GM19099 (cell line): ENCODE data around the gene C7orf57.

ENCODE experiments used
- POLR2A ChIP-seq: IDR thresholded peaks from 3 replicates; pipeline ENCODE4 v1.6.1; 2011; ENCODE audit warnings: low read depth; ENCODE audit not compliant: insufficient read length; ENCODE audit errors: extremely low read depth

Gene C7orf57

DNA sequence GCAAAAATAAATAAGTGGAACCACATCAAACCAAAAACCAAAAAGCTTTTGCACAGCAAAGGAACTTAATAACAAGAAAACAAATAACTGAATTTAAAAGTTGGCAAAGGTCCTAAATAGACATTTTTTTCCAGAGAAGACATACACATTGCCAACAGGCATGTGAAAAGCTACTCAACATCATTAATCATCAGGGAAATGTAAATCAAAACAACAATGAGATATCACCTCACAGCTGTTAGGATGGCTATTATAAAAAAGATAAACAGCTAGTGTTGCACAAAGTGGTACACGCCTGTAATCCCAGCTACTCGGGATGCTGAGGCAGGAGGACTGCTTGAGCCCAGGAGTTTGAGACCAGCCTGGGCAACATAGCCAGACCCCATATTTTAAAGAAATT, 4.2 kb upstream of the C7orf57 start:
- no peak for TF ChIP-seq POLR2A

DNA sequence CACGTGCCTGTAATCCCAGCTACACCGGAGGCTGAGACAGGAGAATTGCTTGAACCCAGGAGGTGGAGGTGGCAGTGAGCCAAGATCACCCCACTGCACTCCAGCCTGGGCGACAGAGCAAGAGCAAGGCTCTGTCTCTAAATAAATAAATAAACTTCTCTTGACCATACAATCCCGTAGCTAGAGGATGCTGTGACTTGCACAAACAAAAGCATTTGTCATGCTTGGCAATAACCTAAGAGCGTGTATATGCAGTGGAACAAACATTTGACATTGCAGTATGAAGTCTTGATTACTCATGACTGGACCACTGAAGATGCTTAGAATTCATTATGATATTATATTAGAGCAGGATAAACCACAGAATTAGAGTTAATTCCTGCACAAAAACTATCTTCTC, 1.4 kb upstream of the C7orf57 start:
- TF ChIP-seq POLR2A = no peak

DNA sequence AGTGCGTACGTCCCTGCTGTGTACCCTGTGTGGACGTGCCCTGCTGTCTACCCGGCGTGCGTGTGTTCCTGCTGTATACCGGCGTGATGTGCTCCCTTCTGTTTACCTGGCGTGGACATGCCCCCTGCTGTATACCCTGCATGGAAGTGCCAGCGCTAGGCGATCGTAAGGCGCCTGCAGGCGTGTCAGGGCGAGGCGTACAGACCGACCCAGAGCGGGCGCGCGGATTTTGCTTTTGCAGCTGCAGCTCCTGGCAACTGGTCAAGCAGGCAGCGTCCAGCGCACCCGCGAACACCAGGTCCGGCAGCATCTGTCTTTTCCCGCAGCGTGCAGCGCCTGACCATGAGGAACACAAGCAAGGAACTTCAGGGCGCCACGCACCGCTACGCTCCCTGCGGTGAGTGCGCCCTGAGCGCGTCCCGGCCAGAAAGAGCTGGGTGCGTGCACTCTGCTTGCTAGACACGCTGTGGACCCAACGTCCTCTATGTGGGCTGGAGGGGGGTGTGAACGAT, 680 bp downstream of the C7orf57 start:
- no peak for TF ChIP-seq POLR2A

DNA sequence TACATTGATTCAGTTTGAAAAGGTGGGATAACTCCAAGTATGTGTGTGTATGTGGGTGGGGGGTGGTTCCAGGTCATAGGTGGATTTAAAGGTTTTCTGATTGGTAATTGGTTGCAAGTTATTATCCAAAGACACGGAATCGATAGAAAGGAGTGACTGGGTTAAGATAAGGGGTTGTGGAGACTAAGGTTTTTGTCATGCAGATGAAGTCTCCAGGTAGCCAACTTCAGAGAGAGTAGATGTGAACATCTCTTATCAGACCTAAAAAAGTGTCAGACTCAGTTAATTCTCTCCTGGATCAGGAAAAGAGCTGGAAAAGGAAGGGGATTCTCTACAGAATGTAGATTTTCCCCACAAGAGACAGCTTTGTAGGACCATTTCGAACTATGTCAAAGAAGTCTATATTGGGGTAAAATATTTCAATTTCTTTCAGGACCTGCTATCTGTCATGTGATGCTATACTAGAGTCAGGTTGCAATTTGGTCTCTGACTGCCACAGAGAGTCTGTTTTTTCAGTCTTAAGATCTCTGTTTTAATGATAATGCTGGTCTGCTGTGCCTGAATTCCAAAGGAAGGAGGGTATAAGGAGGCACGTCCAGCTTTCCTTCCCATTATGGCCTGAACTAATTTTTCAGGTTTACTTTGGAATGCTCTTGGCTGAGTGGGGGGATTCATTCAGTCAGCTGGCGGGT, 3.6 kb downstream of the C7orf57 start:
- TF ChIP-seq POLR2A = no peak

DNA sequence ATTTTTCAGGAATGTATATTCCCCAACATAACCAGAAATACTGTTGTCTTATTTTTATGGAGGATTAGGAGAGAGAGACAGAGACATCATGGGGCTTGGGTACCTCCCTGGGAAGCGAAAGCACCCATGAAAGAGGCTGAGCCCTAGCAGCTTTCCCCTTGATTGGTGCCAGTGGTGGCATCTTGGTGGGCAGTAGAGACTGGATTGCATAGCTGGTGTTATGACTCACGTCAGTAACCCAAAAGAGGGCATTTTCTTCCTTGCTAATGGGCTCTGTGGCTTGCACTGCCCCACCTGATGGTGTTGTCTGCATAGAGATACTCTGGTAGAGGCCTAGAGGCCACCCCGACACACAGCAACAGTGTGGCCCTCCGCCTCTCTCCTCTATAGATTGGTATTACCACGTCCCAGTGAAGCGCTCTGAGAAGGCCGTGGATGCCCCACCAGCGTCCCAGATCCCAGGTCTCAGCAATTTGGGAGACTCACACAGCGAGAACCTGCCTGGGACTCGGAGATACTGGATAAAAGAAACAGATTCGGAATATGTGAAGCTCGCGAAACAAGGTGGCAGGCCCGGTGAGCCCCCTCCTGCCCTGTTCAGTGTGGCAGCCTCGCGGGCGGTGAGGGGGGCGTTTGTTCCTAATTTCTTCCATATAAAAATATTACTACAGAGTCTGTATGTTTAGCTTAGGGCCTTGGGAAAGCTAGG, 5.8 kb downstream of the C7orf57 start:
- TF ChIP-seq POLR2A = no peak

DNA sequence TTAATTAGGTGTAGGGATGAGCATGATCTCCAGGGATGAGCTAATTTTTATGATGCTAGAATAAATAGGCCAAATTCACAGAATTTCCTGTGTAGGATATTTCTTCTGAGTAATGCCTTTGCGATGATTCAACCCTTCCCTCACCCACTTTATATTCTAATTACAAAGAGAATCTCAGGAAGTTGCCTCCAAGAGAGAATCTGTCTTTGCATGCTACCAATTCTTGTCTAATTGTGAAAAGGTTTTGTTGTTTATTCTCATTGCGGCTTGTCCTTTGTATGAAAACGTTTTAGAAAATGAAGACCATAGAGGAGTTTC, 6.3 kb downstream of the C7orf57 start:
- TF ChIP-seq POLR2A = no peak

DNA sequence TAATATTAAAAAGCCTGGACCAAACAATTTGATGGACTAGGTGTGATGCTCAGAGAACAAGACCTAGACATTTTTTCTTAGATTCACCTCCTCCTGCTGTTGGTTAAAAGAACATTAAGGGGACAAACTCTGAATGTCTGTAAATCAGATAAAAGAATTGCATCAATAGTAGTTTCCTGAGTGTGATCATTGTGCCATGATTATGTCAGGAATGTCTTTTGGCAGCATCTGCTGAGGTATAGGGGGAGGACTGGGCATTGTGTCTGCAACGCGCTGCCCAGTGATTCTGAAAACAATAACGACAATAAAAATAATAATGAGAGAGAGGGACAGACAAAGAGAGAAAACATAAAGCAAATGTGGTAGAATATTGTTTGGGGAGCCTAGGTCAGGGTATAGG, 6.9 kb downstream of the C7orf57 start:
- no peak for TF ChIP-seq POLR2A

DNA sequence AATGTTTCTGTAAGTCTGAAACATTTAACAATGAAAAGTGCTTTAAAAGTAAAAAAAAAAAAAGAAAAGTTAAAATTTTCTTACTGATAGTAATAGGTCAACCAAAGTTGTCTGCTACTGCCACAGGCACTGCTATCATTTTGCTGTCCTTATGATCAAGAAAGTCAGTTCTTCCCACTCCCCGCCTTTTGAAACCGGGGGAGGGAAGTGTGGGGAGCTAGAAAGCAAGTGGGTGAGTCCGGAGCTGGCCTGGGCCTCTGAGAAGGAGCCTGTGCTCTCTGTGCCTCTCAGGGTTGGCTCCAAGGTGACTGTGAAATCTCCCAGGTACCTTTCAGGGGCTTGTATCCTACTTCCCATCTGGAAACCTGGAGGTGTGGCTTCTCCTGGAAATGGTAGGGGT, 7.3 kb downstream of the C7orf57 start:
- TF ChIP-seq POLR2A = no peak

DNA sequence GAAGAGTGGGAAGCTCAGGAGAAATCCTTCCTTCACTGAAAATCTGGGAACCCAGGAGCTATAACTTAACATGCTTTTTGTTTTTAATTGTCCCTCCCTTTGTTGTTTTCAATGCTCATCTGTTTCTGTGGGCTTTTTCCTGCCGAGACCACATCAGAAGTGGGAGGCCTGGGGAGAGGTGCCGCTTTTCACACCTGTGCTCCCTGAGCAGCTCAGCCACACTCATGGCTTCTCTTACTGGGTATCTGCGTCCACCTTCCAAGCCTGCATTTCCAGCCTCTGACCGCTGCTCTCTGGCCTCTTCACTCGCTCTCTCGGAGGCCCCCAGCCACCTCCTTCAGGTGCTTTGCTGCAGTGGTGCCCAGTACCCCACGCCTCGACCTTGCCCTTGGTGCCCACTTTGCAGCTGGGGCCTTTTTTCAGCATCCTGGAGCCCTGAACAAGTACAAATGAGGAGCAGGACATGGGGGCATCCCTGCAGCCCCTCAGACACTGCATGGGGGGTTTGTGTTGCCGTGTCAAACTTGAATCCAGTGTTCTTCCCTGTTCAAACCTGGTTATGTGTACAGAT, 9.9 kb downstream of the C7orf57 start:
- no peak for TF ChIP-seq POLR2A

DNA sequence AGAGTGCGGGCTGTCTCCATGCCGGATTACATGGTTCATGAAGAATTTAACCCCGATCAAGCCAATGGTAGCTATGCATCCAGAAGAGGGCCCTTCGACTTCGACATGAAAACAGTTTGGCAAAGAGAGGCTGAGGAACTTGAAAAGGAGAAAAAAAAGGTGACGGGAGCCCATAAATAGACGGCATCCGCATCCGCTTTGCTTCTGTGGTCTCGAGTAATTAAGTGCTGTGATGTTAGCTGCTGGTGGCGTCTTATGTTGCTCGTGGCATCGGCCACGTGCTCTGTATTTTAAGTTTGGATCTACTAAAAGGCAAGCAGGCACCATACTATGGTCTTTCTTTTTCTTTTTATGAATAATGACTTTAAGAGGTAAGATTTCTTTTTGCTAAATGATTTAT, 11.1 kb downstream of the C7orf57 start:
- no peak for TF ChIP-seq POLR2A

DNA sequence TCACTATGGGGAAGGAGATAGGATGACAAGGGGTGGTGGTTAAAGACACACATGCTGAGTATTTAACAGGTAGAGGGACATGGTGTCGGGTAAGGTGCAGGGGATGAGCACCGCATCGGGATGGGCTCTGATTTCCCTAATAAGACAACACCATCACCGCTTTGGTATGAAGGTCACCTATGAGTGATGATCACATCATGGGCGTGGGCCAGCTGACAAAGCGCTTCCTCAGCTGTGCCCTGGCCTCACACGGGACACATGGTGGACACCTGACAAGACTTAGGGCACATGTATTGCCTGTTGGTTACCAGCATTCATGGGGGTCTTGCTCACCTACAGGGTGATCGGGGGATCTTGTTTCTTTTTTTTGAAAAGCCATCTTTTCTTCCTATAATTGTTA, 12.8 kb downstream of the C7orf57 start:
- no peak for TF ChIP-seq POLR2A

DNA sequence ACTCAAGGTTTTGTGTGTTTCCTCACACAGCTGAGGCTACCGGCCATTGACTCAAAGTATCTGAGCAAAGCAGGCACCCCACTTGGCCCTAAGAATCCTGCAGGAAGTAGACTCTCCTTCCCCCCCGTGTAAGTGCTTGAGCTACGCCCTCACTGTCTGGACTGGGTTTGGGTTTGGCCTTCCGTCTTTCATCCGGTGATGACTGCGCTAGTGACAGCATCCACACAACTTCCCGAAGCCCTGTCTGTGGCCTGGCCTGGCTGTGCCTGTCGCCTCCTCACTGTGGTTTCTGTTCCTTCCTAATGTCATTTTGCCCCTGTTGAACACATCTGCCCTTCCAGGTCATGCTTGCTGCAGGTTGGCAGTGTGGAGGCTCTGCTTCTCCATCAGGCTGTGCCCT, 14.5 kb downstream of the C7orf57 start:
- TF ChIP-seq POLR2A = no peak

DNA sequence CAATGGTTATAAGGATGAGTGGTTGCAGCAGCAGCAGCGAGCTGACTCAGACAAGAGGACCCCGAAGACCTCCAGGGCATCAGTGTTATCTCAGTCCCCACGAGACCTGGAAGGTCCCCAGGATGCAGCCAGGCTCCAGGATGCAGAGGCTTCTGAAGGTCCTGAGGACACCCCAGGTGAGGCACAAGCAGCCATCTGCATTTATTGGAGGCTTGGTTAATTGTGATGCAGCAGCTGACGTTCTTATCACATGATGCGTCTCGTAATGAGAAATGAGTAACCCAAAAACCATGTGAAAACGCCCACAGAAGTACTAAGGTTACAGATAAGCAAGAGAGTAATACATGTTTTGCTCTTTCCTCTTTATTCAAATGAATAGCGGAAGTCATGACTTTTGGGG, 17.4 kb downstream of the C7orf57 start:
- no peak for TF ChIP-seq POLR2A

DNA sequence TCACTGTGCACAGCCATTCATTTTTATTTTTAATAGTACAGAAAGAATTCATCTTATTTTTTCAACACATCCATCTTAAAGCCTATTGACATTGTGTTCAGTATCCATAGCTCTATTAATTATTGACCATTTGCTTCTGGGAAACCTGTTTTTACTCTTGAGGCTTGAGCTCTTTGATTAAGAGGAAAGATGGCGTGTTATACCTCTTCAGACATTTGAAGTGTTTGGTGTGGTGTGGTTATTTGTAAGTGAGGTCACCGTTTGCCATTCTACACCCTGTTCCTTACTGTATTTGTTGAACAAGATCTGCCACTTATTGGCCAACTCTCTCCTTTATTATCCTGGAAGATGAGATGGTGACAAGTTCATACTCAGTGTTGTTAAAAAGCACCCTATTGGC, 18.4 kb downstream of the C7orf57 start:
- no peak for TF ChIP-seq POLR2A

DNA sequence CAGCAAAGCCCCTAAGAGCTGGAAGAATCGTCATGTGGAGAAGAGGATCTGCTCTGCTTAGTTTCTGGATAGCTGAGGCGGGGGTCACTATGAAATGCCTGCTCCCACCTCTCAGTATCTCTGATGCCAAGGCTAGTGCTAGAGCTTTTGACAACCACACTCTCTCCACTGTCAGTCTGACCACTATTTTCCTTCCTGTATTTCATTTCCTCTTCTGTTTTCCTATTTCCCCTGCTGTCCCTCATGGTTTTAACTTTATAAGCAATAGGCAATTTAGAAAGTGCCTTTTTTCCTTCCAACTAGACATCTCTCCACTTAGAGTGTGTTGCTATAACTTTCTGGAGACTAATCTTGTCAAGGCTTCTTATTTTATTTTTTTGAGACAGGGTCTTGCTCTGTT, 23.6 kb downstream of the C7orf57 start:
- no peak for TF ChIP-seq POLR2A

DNA sequence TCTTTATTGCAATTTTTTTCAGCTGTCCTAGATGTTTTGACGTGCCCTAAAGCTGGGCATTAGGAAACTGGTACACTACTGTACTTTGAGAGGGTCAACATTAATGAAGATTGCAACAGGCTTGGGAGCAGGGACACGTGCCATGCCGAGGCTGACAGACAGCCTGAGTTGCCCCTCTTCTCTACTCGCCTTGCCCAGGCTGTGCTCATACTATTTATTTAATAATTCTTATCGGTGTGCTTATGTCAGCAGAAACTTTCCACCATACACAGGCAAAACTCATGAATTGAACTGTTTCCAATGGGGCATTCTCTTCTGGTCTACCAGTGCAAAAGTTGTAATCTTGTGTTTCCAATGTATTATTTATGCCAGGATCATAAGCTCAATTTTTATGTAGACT, 24.4 kb downstream of the C7orf57 start:
- TF ChIP-seq POLR2A = no peak
